Measurements from ENCODE around the gene TUBA1A. TPM values are rescaled to one million over a fixed set of nuclear protein-coding genes. Genes with fewer than 3 reads are reported as not detected.

TUBA1A gene
- total RNA-seq, 1 donor from 2014 or later: 6,946 TPM

Small RNAs within 50 kb of the gene (small RNA-seq; reads per million reads assigned to genes)
- gene RF00017 (ENCODE audit: low replicate concordance): not detected

Other genes starting within 250 kb of the TUBA1A start
- 70.3 TPM for gene ARF3, start 231.6 kb downstream of the TUBA1A start, total RNA-seq
- gene WNT10B, start 217.3 kb downstream of the TUBA1A start, total RNA-seq: 6.6 TPM
- gene WNT1, start 210.8 kb downstream of the TUBA1A start, total RNA-seq: not detected
- gene DDN, start 189.7 kb downstream of the TUBA1A start, total RNA-seq: 11.1 TPM
- gene PRKAG1, start 170.3 kb downstream of the TUBA1A start, total RNA-seq: 19.4 TPM
- gene KMT2D, start 128.3 kb downstream of the TUBA1A start, total RNA-seq: 38.4 TPM
- 0.49 TPM for gene RHEBL1, start 119.1 kb downstream of the TUBA1A start, total RNA-seq
- under 0.01 TPM for gene DHH, start 94.3 kb downstream of the TUBA1A start, total RNA-seq
- 59.5 TPM for gene LMBR1L, start 78.2 kb downstream of the TUBA1A start, total RNA-seq
- 782 TPM for gene TUBA1B, start 57.7 kb downstream of the TUBA1A start, total RNA-seq
- 39.3 TPM for gene TUBA1C, start 76.0 kb upstream of the TUBA1A start, total RNA-seq
- gene PRPH, start 106.1 kb upstream of the TUBA1A start, total RNA-seq: 2.2 TPM
- 0.49 TPM for gene TROAP, start 134.2 kb upstream of the TUBA1A start, total RNA-seq
- under 0.01 TPM for gene C1QL4, start 148.1 kb upstream of the TUBA1A start, total RNA-seq
- under 0.01 TPM for gene DNAJC22, start 157.8 kb upstream of the TUBA1A start, total RNA-seq
- gene SPATS2, start 178.4 kb upstream of the TUBA1A start, total RNA-seq: 36.4 TPM

Measured in temporal lobe (tissue), 2 donors.